Smooth muscle cell (in vitro differentiated cells): Measurements from ENCODE around the gene DLG3. TPM values are rescaled to one million over a fixed set of nuclear protein-coding genes. Genes with fewer than 3 reads are reported as not detected.

Experiments used
- DNase-seq: peaks from one replicate; lab custom pipeline; 2025; ENCODE audit not compliant: unreplicated experiment; lab: John Stamatoyannopoulos, UW
- H2AFZ ChIP-seq: fragments of 200-600 bp; sonication (generic); 2 replicates; pipeline ENCODE4 v1.6.0; 2016; ENCODE audit warnings: antibody characterized with exemption, low read depth, mild to moderate bottlenecking
- H3F3A ChIP-seq: fragments of 200-600 bp; sonication (generic); 2 replicates; pipeline ENCODE4 v1.6.0; 2017; ENCODE audit warnings: antibody characterized with exemption, low read depth
- H3K27ac ChIP-seq: fragments of 200-600 bp; sonication (generic); 2 replicates; pipeline ENCODE4 v1.5.1; 2016; ENCODE audit warnings: low read depth, mild to moderate bottlenecking
- H3K27me3 ChIP-seq: fragments of 200-600 bp; sonication (generic); 2 replicates; pipeline ENCODE4 v1.6.1; 2016; ENCODE audit warnings: low read depth, mild to moderate bottlenecking
- H3K36me3 ChIP-seq: fragments of 200-600 bp; sonication (generic); 2 replicates; pipeline ENCODE4 v1.5.1; 2016; ENCODE audit warnings: low read depth
- H3K4me1 ChIP-seq: fragments of 200-600 bp; sonication (generic); 2 replicates; pipeline ENCODE4 v1.5.1; 2016; ENCODE audit warnings: low read depth
- H3K4me2 ChIP-seq: fragments of 200-600 bp; sonication (generic); 2 replicates; pipeline ENCODE4 v1.6.0; 2016; ENCODE audit warnings: mild to moderate bottlenecking
- H3K4me3 ChIP-seq: fragments of 200-600 bp; sonication (generic); 2 replicates; pipeline ENCODE4 v1.5.1; 2016; ENCODE audit warnings: mild to moderate bottlenecking
- H3K79me2 ChIP-seq: fragments of 200-600 bp; sonication (generic); 2 replicates; pipeline ENCODE4 v1.6.0; 2016; ENCODE audit warnings: low read depth, mild to moderate bottlenecking
- H3K9ac ChIP-seq: fragments of 200-600 bp; sonication (generic); 2 replicates; pipeline ENCODE4 v1.6.0; 2016; ENCODE audit warnings: low read depth
- H3K9me3 ChIP-seq: fragments of 200-600 bp; sonication (generic); replicated peaks from 2 replicates; pipeline ENCODE4 v1.5.1; 2016; ENCODE audit warnings: low read depth
- H4K20me1 ChIP-seq: fragments of 200-600 bp; sonication (generic); 2 replicates; pipeline ENCODE4 v1.6.0; 2016; ENCODE audit warnings: low read depth
- WGBS: methylation state at CpG from one replicate; pipeline ENCODE4 v1.1.7; 2016; ENCODE audit warnings: low lambda C conversion rate; 5-methylcytosine and 5-hydroxymethylcytosine counted together
- polyA plus RNA-seq: library from polyadenylated mRNA; unstranded; fragments of >200 nt; fragmentation: Nextera tagmentation; extraction: Ambion mirVana; gene quantifications from 2 replicates; pipeline ENCODE4 v1.2.1, GENCODE V29; 2016
- total RNA-seq: library from RNA; depleted of rRNA; stranded (reverse); fragments of >200 nt; gene quantifications from 2 replicates; pipeline ENCODE4 v1.2.3, GENCODE V29; 2014
- TF ChIP-seq, protein P1 (sequence below): fragments of 200-600 bp; sonication (generic); IDR thresholded peaks from 2 replicates; pipeline ENCODE4 v1.5.1; 2017; ENCODE audit warnings: borderline replicate concordance, mild to moderate bottlenecking, antibody characterized with exemption; ENCODE audit not compliant: insufficient read depth, poor library complexity, severe bottlenecking

DLG3 gene
- total and polyA plus RNA-seq, 2 experiments from 2014 or later, result 14.5 to 39.6 TPM

- Histone ChIP-seq H4K20me1 (no peaks in the 10 kb centered on the region), H3K79me2 (no peaks in the 10 kb centered on the region), H3K27ac (no peak within 1 kb of the TSS), H3K9me3 (no peaks in the 10 kb centered on the region), H3K4me2 (no peak within 1 kb of the TSS), H3K9ac (no peak within 1 kb of the TSS), H3F3A (no peaks in the 10 kb centered on the region), H3K4me1 (no peaks in the 10 kb centered on the region), H3K4me3 (no peak within 1 kb of the TSS), H2AFZ (no peak within 1 kb of the TSS), H3K27me3 (no peaks in the 10 kb centered on the region), H3K36me3 (no peaks in the 10 kb centered on the region)
- TF ChIP-seq, protein P1, sequence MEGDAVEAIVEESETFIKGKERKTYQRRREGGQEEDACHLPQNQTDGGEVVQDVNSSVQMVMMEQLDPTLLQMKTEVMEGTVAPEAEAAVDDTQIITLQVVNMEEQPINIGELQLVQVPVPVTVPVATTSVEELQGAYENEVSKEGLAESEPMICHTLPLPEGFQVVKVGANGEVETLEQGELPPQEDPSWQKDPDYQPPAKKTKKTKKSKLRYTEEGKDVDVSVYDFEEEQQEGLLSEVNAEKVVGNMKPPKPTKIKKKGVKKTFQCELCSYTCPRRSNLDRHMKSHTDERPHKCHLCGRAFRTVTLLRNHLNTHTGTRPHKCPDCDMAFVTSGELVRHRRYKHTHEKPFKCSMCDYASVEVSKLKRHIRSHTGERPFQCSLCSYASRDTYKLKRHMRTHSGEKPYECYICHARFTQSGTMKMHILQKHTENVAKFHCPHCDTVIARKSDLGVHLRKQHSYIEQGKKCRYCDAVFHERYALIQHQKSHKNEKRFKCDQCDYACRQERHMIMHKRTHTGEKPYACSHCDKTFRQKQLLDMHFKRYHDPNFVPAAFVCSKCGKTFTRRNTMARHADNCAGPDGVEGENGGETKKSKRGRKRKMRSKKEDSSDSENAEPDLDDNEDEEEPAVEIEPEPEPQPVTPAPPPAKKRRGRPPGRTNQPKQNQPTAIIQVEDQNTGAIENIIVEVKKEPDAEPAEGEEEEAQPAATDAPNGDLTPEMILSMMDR, result no peak
- WGBS, result 52% methylated on average over 11 of the region's 11 CpGs
- no peak for DNase-seq
These were observed 21.7 kb upstream of the DLG3 start, which contains the start of gene GDPD2 for GRCh38 chrX:70422851-70423341. TSS of gene GDPD2 (plus strand) at chrX:70423314. CDS start at chrX:70424985, 1,671 bp downstream.

DNA sequence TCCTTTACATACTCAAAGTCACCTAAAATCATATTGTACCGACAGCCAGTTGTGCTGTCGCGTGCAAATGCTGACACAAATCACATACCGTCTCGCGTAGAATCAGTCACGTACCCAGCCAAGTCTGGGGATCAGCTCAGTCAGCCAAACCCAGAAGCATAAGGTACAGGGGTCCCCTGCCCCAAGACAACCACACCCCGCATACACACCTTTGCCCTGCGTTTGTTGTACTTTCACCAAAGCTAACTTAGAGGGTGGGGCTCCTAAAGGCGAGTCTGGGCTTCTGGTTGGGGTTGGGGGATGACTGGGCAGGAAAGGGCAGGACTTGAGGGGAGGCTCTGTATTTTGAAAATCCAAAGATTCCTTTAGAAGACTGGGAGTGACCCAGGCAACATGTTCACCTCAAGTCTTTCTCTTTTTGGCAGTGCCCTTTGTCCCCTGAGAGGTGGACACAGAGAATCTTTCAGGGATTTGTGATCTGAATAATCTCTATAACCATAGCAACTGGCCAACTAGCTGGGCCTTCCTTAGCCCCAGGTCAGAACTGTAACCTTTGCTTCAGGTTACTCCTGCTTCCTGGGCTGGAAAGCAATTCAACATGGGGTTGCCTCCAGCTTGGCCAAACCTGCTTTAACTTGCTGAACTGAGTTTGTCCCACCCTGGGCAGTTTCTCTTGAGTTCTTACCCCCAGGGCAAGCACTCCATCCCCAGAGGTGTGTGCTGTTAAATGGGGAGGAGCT, 20.5 kb upstream of the DLG3 start:
- Histone ChIP-seq H3K4me3 (no peak overlapping the region), H4K20me1 (no peaks in the 10 kb centered on the region), H3K27me3 (no peaks in the 10 kb centered on the region), H3K4me1 (no peaks in the 10 kb centered on the region), H2AFZ (no peak overlapping the region), H3K79me2 (no peaks in the 10 kb centered on the region), H3K9ac (no peak overlapping the region), H3K4me2 (no peak overlapping the region), H3F3A (no peaks in the 10 kb centered on the region), H3K9me3 (no peaks in the 10 kb centered on the region), H3K36me3 (no peaks in the 10 kb centered on the region), H3K27ac (no peak overlapping the region)
- TF ChIP-seq, protein P1, result no peak
- DNase-seq, result no peak
- 63% methylated on average over 10 of the region's 10 CpGs for WGBS

- no peak overlapping the region for H3K27ac ChIP-seq
- H3K36me3 ChIP-seq, result no peaks in the 10 kb centered on the region
- WGBS, result 79% methylated on average over 10 of the region's 10 CpGs
- H3K27me3 ChIP-seq, result no peaks in the 10 kb centered on the region
- H4K20me1 ChIP-seq, result no peaks in the 10 kb centered on the region
- H3K79me2 ChIP-seq, result no peaks in the 10 kb centered on the region
- no peak overlapping the region for H3K9ac ChIP-seq
- TF ChIP-seq, protein P1, result no peak
- no peak overlapping the region for H3K4me3 ChIP-seq
- no peak overlapping the region for H2AFZ ChIP-seq
- no peak overlapping the region for H3K4me2 ChIP-seq
- no peak for DNase-seq
- H3K9me3 ChIP-seq, result no peaks in the 10 kb centered on the region
- no peaks in the 10 kb centered on the region for H3K4me1 ChIP-seq
- H3F3A ChIP-seq, result no peaks in the 10 kb centered on the region
These were observed 19.8 kb upstream of the DLG3 start for GRCh38 chrX:70424801-70425200.
